HG03280 (cell line): ENCODE data around the gene TUBGCP2.
"Not testable (repeated sequence)": the region's sequence is repeated elsewhere in the genome, so short reads cannot be mapped to it uniquely, and the experiment has no call there.

Experiments used
- ATAC-seq: cut with Tn5 transposase; IDR thresholded peaks from one replicate; pipeline ENCODE4 v1.9.1; 2021; ENCODE audit warnings: mild to moderate bottlenecking, moderate library complexity; ENCODE audit not compliant: unreplicated experiment

The TUBGCP2 gene

DNA sequence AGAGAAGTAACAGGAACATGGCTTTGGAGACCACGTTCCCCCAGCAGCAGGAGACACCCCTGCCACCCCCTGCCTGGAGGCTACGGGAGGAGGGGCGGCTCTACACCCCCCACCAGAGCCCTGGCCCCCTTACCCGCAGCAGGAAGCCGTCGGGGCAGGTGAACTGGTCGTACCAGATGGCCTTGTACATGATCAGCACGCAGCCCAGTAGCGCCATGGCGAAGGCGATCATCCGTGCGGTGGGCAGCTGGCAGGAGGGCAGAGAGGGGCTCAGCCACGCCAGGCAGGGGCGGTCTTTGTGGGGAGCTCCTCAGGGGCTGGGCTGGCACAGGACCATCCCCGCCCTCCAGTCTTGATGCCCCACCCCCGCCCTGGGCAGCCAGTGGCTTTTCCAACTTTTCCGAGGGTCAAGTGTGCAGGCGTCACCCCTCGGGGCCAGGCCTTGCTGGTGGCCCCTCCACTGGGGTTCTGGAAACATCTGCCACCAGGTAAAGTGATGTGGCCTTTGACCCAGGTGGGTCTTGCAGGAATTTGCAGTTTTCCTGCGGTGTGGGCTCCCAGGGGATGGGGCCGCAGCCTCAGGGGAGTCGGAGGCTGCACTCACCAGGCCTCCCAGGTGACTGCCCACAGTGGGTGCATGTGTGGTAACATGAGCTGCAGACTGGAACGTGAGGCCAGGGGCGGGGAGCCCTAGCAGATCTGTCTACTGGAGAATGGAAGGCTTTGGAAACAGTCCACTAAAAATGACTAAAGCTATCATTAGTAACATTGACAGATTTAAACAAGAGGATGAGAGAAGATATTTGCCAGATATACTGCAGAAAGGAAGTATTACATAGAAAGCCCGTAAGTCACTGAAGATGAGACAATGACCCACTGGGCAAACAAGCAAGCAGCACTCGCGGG lies 18.3 kb upstream of the TUBGCP2 start:
- no peak for ATAC-seq

DNA sequence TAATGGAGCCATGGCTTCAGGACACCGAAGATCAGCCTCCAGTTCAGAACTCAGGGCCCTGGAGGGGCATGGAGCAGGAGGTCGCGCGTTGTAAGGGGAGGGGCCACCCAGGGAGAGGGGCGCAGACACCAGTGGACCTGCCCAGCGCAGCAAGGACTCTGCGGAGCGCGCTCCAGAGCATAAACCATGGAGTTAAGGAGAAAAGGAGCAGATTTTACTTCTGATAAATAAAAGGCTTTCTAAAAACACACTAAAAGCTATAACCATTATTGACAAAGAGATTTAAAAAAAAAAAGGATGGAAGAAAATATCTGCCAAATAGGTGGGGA lies 17.5 kb upstream of the TUBGCP2 start:
- no peak for ATAC-seq

DNA sequence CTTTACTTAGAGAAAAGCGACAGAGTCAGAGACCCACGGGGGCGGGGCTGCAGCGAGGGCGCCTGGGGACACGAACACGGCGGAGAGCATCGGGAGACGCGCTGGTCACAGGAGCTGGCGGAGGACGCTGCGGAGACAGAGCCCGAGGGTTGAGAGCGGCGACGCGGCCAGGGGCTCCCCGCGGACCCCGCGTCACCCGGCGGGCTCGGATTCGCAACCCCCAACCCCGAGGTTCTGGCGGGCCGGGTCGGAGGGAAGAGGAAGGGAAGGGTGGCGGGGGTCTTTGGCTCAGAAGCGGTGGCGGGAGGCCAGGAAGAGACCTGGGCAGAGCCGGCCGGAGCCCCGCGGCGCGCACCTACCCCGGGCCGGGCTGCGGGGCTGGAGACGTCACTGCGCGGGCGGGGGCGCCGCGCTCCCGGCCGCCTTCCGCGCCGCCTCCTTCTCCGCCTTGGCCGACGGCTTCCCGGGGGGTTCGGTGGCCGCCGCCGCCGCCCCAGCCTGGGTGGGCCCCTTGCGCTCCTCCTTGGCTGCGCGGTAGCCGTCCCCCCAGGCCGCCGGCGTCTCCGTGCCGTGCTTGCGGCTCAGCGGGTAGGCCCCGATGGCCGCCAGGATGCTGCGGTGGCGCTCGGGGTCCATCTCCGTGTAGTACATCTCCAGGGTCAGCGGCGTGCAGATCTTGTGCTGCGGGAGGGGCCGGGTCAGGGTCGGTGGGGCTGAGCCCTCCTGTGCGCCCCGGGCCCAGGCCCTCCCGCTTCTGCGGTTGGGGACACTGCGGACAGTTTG lies 17.0 kb upstream of the TUBGCP2 start:
- no peak for ATAC-seq

DNA sequence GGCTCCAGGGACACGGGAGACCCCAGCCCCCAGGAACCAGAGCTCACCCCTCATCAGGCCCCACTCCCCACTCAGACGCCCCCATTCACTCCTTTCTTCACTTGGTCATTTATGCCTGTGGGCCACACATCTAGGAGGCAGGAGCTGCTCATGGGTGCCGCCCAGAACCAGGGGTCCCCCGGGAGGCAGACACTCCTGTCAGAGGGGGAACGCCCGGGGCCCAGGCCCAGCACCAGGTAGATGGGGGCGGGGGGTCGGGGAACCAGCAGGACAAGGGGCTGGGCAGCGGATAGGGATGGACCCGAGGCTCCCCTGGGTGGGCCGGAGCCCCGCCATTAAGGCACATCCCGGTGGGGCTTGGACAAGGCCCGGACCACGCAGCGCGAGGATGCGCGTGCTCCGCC lies 16.2 kb upstream of the TUBGCP2 start:
- no peak for ATAC-seq

DNA sequence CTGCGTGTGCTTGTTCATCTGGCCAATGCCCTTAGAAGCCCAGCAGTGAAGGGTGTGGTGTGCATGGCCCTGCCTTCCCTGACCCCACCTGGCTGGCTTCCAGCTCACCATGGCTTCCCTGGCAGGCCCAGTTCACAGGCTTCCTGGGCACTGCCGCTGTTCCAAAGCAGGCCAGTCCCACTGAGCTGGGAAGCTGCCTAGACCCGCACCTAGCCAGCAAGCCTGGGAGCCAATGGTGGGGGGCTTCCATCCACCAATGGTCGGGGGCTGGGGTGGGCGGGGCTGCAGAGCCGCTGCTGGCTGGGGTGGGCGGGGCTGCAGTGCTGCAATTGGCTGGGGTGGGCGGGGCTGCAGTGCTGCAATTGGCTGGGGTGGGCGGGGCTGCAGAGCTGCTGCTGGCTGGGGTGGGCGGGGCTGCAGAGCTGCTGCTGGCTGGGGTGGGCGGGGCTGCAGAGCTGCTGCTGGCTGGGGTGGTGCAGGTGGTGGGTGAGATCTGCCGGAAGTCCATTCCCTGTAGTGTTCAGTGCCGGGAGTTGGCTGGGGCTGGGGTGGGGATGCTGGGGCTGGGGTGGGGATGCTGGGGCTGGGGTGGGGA lies 15.6 kb upstream of the TUBGCP2 start:
- peak; percentile 53 for ATAC-seq

DNA sequence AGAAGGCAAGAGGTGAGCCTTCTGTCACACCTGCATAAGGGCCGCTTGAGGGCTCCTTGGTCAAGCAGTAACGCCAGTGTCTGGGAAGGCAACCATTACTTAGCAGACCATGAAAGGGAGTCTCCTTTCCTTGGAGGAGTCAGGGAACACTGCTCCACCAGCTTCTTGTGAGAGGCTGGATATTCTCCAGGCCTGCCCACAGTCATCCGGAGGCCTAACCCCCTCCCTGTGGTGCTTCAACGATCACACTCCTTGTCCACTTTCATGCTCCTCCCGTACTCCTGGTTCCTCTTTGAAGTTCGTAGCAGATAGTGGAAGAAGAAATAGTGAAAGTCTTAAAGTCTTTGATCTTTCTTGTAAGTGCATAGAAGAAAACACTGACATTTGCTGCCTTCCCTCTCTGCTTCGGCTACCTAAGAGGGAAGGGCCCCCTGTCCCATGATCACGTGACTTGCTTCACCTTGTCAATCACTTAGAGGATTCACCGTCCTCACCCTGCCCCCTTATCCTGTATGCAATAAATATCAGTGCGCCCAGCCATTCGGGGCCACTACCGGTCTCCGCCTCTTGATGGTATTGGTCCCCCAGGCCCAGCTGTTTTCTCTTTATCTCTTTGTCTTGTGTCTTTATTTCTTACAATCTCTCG lies 13.5 kb upstream of the TUBGCP2 start:
- ATAC-seq = not testable (repeated sequence)

DNA sequence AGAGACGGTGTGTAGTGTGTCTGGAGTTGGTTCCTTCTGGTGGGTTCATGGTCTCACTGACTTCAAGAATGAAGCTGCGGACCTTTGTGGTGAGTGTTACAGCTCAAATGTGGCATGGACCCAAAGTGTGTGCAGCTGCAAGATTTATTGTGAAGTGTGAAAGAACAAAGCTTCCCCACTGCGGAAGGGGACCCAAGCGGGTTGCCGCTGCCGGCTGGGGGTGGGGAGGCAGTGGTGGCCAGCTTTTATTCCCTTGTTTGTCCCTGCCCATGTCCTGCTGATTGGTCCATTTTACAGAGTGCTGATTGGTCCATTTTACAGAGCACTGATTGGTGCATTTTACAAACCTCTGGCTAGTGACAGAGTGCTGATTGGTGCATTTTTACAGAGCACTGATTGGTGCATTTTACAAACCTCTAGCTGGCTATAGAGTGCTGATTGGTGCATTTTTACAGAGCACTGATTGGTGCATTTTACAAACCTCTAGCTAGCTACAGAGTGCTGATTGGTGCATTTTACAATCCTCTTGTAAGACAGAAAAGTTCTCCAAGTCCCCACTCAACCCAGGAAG lies 12.3 kb upstream of the TUBGCP2 start:
- ATAC-seq = not testable (repeated sequence)

DNA sequence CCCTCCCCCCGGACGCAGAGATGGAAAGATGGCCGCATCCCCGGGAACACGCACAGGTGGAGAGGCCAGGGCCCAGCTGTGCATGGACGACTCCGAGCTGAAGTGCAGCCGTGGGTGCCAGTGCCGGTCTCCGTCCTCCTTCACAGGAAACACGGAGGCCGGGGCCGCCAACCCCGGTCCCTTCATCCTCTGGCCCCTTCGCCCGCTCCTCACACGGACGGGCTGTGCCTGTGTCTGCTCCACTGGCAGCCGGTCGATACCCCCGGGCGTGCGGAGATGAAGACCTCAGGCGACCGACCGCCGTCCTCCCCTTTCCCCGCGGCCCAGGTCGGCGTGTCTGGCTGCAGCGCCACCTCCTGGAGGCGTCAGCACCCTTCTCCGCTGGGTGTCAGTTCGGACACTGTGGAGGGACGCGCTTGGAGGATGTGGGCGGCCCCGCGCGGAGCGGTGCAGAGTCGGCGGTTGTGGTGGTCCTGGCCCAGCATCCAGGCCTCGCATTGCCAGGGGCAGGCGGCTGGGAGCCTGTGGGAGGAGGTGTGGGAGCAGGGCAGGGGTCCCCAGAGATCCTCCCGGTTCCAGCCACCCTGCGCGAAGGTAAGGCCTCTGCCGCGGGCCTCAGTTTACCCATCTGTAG lies 9.9 kb upstream of the TUBGCP2 start:
- peak; percentile 80 for ATAC-seq

DNA sequence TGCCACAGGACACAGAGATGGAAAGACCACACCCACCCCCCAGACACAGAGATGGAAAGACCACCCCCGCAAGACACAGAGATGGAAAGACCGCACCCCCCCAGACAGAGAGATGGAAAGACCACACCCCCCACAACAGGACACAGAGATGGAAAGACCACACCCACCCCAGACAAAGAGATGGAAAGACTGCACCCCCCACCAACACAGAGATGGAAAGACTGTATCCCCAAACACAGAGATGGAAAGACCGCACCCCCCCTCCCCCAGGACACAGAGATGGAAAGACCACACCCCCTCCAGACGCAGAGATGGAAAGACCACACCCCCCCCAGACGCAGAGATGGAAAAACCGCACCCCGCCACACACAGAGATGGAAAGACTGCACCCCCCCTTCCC lies 8.1 kb upstream of the TUBGCP2 start:
- ATAC-seq = no peak

DNA sequence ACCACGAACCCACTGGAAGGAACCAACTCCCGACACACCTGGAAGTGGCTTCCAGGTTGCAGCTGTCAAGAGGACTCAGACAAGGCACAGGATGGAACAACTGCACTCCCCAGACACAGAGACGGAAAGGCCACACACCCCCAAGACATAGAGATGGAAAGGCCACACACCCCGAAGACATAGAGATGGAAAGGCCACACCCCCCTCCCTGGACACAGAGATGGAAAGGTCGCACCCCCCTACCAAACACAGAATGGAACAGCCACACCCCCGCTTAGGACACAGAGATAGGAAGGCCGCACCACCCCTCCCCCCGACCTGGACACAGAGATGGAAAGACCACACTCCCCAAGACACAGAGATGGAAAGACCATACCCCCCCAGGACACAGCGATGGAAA lies 7.6 kb upstream of the TUBGCP2 start:
- no peak for ATAC-seq

DNA sequence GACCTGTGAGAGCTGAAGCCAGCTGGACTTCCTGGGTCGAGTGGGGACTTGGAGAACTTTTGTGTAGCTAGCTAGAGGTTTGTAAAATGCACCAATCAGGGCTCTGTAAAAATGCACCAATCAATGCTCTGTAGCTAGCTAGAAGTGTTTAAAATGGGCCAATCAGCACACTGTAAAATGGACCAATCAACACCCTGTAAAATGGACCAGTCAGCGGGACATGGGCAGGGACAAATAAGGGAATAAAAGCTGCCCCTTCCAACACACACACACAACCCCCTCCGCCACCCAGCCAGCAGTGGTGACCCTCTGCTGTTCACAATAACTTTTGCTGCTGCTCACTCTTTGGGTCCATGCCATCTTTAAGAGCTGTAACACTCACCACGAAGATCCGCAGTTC lies 7.2 kb upstream of the TUBGCP2 start:
- no peak for ATAC-seq

DNA sequence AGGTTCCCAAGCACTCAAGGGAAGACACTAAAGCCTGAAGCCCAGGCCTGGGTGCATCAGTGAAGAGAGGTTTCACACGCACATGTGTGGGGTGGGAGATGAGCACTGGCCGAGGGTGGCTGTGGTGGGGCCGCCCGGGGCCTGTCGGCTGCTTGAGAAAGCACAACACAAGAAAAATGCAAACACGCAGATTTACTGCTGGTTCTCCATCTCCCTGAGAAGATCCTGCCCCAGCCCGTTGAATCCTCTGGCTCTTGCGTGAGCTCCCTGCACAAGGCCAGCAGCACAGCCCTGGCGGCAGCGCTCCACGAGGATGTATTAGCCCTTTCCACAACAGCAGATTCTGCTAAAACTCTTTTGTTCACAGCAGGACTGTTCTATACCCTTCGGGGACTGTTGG lies 6.2 kb upstream of the TUBGCP2 start:
- ATAC-seq = no peak

DNA sequence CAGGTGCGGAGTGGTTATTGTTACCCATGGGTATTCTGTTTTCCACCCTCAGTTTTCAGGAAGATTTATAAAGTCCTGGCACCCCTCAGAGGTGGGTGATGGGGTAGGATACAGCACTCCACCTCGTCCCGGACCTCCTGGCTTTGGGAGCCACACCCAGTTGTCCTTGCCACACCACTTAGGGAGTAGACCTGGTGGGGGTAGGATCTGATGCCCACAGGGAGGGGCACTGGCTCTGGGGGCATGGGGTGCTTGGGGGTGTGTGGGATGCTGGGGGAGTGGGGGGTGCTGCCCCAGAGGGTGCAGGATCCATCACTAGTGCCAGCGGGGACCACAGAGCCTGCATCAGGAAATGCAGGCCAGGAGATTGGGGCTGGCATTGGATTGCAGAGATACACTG lies 4.5 kb upstream of the TUBGCP2 start:
- ATAC-seq = no peak

DNA sequence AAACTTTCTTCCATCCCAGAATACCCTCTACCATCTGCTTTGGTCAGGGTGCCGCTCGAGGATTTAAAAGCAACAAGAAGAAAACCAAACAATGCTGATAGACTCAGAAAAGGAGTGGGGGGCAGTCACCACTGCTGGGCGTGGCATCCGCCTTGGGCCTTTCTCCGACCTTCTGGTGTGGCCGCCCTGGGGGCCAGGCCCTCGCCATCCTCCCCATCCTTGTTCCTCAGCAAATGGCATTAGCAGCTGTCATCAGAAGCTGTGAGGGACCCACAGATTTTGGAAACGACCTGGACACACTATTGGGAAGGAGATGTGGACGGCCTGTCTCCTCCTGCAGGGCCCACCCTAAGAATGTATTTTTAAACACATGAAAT lies 4.1 kb upstream of the TUBGCP2 start:
- no peak for ATAC-seq

DNA sequence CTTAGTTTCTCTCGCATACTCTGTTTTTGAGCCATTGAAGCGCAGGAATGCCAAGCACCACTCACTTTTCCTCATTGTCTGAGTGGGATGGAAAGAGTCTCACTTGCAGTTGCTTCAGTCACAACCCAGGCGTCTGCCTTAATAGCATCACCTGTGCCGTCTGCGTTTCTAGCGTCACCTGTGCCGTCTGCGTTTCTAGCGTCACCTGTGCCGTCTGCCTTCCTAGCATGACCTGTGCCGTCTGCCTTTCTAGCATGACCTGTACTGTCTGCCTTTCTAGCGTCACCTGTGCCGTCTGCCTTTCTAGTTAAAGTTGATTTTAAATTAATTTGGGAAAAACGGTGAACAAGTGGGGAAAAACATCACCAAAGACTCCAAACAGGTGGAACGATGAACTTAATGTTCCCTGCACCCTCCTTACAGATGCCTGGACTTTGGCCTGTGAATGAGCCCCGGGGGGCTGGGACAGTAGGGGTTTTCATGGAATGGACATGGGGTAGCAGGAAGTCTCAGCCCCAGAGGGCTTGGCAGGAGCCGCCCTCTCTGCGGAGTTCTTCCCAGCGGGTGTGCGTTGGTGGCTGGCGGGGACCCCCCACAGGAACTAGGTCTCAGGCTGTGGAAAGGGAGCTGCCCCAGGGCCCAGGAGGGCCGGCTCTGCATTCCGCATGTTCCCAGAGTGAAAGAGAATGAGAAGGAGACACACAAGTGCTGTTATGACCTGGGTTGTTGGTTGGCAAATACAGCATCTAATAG lies 3.5 kb upstream of the TUBGCP2 start:
- ATAC-seq = no peak

DNA sequence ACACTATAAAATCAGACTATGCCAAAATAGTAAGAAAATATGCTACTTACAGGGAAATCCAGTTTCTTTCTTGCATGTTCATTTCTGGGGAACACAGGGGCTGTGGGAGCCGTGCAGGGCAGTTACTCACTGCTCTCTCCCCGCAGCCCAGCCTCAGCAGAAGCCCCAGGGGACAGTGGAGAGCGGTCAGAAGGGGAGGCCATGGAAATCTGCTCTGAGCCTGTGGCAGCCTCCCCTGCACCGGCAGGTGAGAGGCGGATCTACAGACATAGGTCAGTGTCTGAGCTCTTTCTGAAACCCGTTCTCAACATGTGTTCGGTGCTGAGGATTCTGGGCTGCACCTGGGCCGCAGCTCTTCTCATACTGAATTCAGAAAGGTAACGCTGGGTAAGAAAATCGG lies 2.9 kb upstream of the TUBGCP2 start:
- ATAC-seq = no peak

DNA sequence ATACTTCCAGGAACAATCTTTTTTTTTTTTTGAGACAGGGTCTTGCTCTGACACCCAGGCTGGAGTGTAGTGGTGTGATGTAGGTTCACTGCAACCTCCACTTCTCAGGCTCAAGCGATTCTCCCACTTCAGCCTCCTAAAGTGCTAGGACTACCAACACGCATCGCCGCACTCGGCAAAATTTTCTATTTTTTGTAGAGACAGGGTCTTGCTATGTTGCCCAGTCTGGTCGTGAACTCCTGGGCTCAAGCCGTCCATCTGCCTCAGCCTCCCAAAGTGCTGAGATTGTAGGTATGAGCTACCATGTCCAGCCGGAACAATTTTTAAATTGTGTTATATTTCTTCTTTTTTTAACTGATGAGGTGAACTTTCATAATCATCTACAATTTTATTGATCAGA lies 2.1 kb upstream of the TUBGCP2 start:
- no peak for ATAC-seq

DNA sequence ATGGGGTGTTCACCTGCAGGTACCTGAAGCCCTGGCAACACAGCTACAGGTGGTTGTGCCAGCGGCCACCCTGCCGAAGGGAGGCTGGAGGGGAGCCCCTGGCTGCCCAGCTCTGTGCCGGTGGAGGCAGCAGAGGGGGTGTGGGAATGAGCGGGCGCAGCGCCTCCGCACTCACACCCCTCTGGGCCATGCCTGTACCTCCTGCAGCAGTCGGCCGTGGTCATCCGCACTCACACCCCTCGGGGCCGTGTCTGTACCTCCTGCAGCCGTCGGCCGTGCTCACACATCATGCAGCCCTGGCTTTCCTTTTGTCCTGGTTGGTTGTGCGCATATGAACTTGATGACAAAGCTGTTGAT lies 1.7 kb upstream of the TUBGCP2 start:
- no peak for ATAC-seq

DNA sequence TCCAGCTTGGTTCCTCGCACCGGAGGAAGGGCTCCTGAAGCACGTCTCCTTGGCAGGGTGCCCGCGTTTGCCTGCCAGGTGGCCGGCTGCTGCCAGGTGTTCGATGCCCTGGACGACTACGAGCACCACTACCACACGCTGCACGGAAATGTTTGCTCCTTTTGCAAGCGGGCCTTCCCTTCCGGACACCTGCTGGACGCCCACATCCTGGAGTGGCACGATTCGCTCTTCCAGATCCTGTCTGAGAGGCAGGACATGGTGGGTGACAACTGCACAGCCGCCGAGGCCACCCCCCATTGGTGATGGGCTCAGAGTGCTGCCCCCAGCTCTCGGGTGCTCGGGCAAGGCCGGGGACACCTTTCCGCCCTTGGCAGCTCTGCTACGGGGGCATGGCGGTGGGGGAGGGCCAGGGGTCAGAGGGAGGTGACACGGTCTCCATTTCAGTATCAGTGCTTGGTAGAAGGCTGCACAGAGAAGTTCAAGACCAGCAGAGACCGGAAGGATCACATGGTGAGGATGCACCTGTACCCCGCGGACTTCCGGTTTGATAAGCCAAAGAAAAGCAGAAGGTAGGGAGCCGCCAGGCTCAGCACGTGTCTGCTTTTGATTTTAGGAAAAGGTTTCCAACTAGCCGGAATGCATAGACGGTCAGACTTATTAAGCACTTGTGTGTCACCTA lies 1.2 kb upstream of the TUBGCP2 start:
- ATAC-seq = no peak
